Astrocyte of the spinal cord (primary cell): ENCODE results near the gene PSMA2.

ENCODE experiments used
- DNase-seq: peaks from one replicate; pipeline ENCODE4 v3.0.0; 2011; ENCODE audit warnings: low read depth, low spot score
- H3K4me3 ChIP-seq: 2 replicates; pipeline ENCODE4 v1.5.1; 2011; ENCODE audit warnings: low read depth, mild to moderate bottlenecking, low read length, moderate library complexity
- CTCF ChIP-seq: IDR thresholded peaks from 2 replicates; pipeline ENCODE4 v1.5.1; 2012; ENCODE audit warnings: low read depth, mild to moderate bottlenecking, low read length, inconsistent platforms
- in situ Hi-C: cut with HindIII; loops from 2 replicates; pipeline ENCODE4 v1.10.0; 2017; ENCODE audit warnings: low sequenced_read_pairs

Gene PSMA2

GRCh38 chr7:42959549-42959948 lies 27.6 kb upstream of the PSMA2 start:
- DNase-seq, result no peak
- in situ Hi-C loops, result no loop called here
- H3K4me3 ChIP-seq, result no peak overlapping the region
- TF ChIP-seq CTCF, result no peak

- H3K4me3 ChIP-seq, result no peak overlapping the region
- no peak for TF ChIP-seq CTCF
- DNase-seq, result no peak
- in situ Hi-C loops, result no loop called here
Observed at GRCh38 chr7:42956062-42956461, 24.1 kb upstream of the PSMA2 start.

- in situ Hi-C loops, result no loop called here
- H3K4me3 ChIP-seq, result no peak overlapping the region
- no peak for TF ChIP-seq CTCF
- DNase-seq, result no peak
Observed at GRCh38 chr7:42953994-42954393, 22.0 kb upstream of the PSMA2 start.

GRCh38 chr7:42952328-42952727 lies 20.4 kb upstream of the PSMA2 start:
- DNase-seq, result no peak
- no peak for TF ChIP-seq CTCF
- in situ Hi-C loops, result no loop called here
- no peak overlapping the region for H3K4me3 ChIP-seq

GRCh38 chr7:42950417-42950816 lies 18.4 kb upstream of the PSMA2 start:
- in situ Hi-C loops, result no loop called here
- no peak for DNase-seq
- no peak for TF ChIP-seq CTCF
- H3K4me3 ChIP-seq, result no peak overlapping the region

- no peak overlapping the region for H3K4me3 ChIP-seq
- no peak for TF ChIP-seq CTCF
- peak; percentile 50 for DNase-seq
- in situ Hi-C loops, result no loop called here
Observed at GRCh38 chr7:42947521-42947920, 15.5 kb upstream of the PSMA2 start.

GRCh38 chr7:42946627-42946950 lies 14.6 kb upstream of the PSMA2 start:
- DNase-seq, result no peak

More at GRCh38 chr7:42946627-42946950, 14.6 kb upstream of the PSMA2 start:
- in situ Hi-C loops, result no loop called here
- TF ChIP-seq CTCF, result no peak
- H3K4me3 ChIP-seq, result no peak overlapping the region
